GM19372 (cell line): ENCODE results near the gene ZNF679.
A peak's percentile ranks its signal among the peaks of the same experiment; 100 is the strongest.
"Not testable (repeated sequence)": the region's sequence is repeated elsewhere in the genome, so short reads cannot be mapped to it uniquely, and the experiment has no call there.

ENCODE experiments used
- ATAC-seq: cut with Tn5 transposase; IDR thresholded peaks from one replicate; pipeline ENCODE4 v1.9.1; 2021; ENCODE audit warnings: mild to moderate bottlenecking, low read depth, moderate library complexity; ENCODE audit not compliant: unreplicated experiment

ZNF679 gene

DNA sequence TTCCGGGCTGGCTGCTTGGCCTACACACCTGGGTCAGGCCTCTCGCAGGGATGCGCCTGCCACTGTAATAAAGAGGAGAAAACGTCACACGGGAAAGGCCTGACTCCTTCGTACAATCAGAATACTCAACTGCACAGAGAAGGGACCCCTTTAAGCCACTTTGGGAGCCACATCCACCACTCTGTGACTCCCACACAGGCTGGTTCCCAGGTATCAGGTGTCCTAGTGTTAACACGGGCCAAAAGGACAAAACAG is 79.7 kb downstream of the ZNF679 start:
- no peak for ATAC-seq

DNA sequence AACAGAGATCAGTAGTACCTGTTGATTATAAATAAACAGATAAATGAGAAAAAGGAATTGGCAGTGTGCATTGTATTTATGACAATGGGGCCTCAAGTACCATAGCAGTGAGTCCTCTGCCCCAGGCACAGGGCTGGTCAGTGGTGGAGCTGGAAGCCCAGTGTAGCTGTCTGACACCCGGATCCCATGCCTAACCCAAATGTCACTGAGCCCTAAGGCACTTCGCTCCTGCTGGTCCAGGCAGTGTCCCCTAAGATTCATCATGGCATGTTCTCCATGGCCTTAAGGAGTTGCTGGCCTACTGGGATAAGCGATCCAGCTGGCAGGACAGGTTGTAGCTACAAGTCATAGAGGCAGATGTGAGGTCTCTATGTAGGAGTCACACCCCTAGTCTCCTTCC is 82.2 kb downstream of the ZNF679 start:
- ATAC-seq: no peak

DNA sequence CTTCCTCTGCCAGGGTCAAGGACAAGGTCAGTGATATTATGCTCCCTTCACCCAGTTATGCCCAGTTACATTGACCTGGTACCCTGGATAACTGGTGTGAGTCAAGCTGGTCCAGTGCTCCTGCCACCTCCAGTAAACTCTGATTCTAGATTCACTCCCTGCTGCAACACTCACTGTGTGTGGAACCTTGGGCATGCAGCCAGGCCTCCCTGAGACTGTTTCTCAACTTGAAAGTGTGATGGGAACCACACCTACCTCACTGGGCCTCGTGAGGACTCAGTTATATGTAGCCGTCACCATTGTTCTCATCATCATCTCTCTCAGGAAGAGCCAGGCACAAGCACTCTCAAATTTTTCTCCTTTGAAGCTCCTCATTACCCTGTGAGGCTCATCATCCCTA is 84.6 kb downstream of the ZNF679 start:
- ATAC-seq: no peak

DNA sequence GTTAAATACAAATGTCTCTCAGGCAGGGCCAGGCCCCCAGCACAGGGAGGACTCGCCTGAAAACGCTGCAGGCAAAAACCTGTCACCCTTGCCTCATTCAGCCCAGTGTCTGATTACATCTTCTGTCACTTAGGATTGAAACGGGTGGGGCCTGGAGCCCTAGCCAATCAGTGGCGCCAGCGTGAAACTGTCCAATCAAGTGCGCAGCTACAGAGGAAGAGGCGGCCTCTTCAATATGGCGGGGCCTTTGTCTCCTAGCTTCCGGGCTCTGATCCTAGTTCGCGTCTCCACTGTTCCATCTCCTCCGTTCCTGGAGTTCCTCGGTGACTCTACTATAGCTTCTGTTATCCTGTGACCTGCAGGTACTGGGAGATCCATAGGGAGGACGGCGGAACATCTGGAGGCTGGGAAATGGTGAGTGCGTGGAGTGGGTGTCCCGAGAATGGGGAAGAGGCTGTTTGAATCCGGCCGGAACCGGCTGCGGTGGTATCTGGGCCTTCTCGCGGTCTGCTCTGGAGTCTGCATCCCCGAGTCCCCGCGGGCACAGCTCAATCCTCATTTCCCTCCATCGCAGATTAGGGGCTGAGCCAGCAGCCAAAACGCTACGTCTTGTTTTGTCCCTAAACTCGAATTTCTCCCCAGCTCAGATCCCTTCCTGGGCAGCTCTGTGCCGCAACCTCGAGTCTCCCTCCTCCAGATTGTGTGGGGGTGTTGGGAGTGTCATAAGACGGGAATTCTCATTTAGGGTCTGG is 85.6 kb downstream of the ZNF679 start, which contains the start of gene ZNF736:
TSS of gene ZNF736 (plus strand) at position 222 of the 752 bp plus-strand sequence. CDS start at position 412, 190 bp downstream.
- peak; percentile 100 for ATAC-seq

DNA sequence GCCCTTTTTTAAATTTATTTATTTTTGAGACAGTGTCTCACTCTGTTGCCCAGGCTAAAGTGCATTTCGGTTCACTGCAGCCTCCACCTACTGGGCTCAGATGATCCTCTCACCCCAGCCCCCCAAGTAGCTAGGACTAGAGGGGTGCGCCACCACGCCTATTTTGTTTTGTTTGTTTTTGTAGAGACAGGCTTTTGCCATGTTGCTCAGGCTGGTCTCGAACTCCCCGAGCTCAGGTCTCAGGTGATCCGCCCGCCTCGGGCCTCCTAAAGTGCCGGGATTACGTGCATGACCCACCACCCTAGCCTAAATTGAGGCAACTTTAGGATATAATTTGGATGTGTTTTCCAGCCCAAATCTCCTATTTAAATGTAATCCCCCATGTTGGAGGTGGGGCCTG is 86.3 kb downstream of the ZNF679 start:
- ATAC-seq: no peak

DNA sequence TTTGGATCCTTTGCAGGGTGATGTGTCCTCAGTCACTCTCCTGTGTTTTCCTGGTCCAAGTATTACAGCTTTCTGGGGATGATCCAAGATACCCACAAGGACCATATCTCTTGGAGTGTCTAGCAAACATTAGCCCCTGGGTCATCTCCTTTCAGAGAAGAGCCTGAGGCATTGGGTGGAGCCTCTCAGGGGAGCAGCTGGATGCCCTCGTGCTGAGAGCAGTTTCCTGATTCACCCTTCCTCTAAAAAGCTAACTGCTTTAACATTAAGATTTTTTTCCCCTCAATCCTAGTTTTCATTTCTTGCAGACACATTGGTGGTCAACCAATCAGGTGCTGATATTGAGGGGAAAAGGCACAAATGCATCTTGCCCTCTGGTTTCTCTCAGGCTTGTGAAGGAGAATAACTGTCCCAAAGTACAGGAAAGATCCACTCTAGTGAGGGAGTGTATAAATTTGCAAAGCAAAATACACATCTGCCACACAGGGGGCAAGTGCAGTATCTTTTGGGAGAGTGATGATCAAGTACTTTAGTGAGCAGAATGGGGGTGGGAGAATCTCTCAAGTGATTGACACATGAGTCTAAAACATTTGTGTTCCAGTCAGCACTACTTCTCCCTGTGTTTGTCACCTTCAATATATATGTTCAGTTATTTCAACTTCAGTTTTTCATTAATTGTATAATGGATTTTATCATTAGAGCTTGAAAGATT is 87.9 kb downstream of the ZNF679 start:
- not testable (repeated sequence) for ATAC-seq
